WTC11 (cell line): ENCODE measurements around the gene C4orf50. TPM values are rescaled to one million over a fixed set of nuclear protein-coding genes. Genes with fewer than 3 reads are reported as not detected.
A peak's percentile ranks its signal among the peaks of the same experiment; 100 is the strongest.

Experiments used
- ATAC-seq: fragments of 200-7000 bp; cut with Tn5 transposase; 2 replicates; pipeline ENCODE4 v1.10.0; 2021; ENCODE audit warnings: mild to moderate bottlenecking, moderate library complexity
- CTCF ChIA-PET: fragments of 300-600 bp; sonication (Branson Sonifier 250); formaldehyde crosslinking; loops from one replicate; lab custom pipeline; 2021; ENCODE audit warnings: antibody characterized with exemption; lab: Charles Lee
- POLR2A ChIA-PET: fragments of 350-600 bp; sonication (Branson Sonifier 250); formaldehyde crosslinking; loops from one replicate; lab custom pipeline; 2021; ENCODE audit warnings: antibody characterized with exemption; lab: Charles Lee
- DNase-seq: peaks from one replicate; pipeline ENCODE4 v3.0.0; 2021; ENCODE audit warnings: low spot score
- H3K27ac Mint-ChIP-seq: 2 replicates; pipeline ENCODE4 v1.8.0; 2021; ENCODE audit warnings: mixed read lengths
- H3K27me3 Mint-ChIP-seq: 2 replicates; pipeline ENCODE4 v1.8.0; 2021; ENCODE audit warnings: low read depth, mild to moderate bottlenecking, moderate library complexity, mixed read lengths
- H3K36me3 Mint-ChIP-seq: 2 replicates; pipeline ENCODE4 v1.8.0; 2021; ENCODE audit warnings: mixed read lengths
- H3K4me1 Mint-ChIP-seq: 2 replicates; pipeline ENCODE4 v1.8.0; 2022; ENCODE audit warnings: mixed read lengths
- H3K4me3 Mint-ChIP-seq: 2 replicates; pipeline ENCODE4 v1.8.0; 2021; ENCODE audit warnings: mild to moderate bottlenecking, moderate library complexity, mixed read lengths
- H3K9me3 Mint-ChIP-seq: 2 replicates; pipeline ENCODE4 v1.8.0; 2021; ENCODE audit warnings: mixed read lengths
- CREM ChIP-seq: sonication (generic); formaldehyde crosslinking; IDR thresholded peaks from 2 replicates; pipeline ENCODE4 v1.8.1; 2022; ENCODE audit warnings: mild to moderate bottlenecking, missing genetic modification reagents, moderate library complexity
- FOXJ3 ChIP-seq: sonication (generic); formaldehyde crosslinking; IDR thresholded peaks from 2 replicates; pipeline ENCODE4 v1.9.0; 2021; ENCODE audit warnings: missing genetic modification reagents, mild to moderate bottlenecking, borderline replicate concordance
- FOXK1 ChIP-seq: sonication (generic); formaldehyde crosslinking; IDR thresholded peaks from 2 replicates; pipeline ENCODE4 v1.8.0; 2022; ENCODE audit warnings: mild to moderate bottlenecking, moderate library complexity, missing genetic modification reagents
- GRHL2 ChIP-seq: fragments of 250-450 bp; sonication (Bioruptor Pico); IDR thresholded peaks from 2 replicates; pipeline ENCODE4 v1.8.0; 2022; ENCODE audit warnings: mild to moderate bottlenecking, moderate library complexity; ENCODE audit not compliant: insufficient replicate concordance, severe bottlenecking
- NR3C1 ChIP-seq: sonication (generic); formaldehyde crosslinking; conservative IDR thresholded peaks from 2 replicates; pipeline ENCODE4 v1.8.1; 2023; ENCODE audit warnings: low read depth, mild to moderate bottlenecking, missing genetic modification reagents
- SMAD3 ChIP-seq: sonication (generic); formaldehyde crosslinking; IDR thresholded peaks from 2 replicates; pipeline ENCODE4 v1.8.0; 2022; ENCODE audit warnings: missing genetic modification reagents, mild to moderate bottlenecking, borderline replicate concordance
- SMAD4 ChIP-seq: sonication (generic); formaldehyde crosslinking; IDR thresholded peaks from 2 replicates; pipeline ENCODE4 v1.8.0; 2022; ENCODE audit warnings: mild to moderate bottlenecking, missing genetic modification reagents
- ZBTB21 ChIP-seq: sonication (generic); formaldehyde crosslinking; IDR thresholded peaks from 2 replicates; pipeline ENCODE4 v1.8.1; 2023; ENCODE audit warnings: mild to moderate bottlenecking, missing genetic modification reagents, borderline replicate concordance
- ZNF219 ChIP-seq: sonication (generic); formaldehyde crosslinking; IDR thresholded peaks from 2 replicates; pipeline ENCODE4 v1.8.0; 2023; ENCODE audit warnings: missing genetic modification reagents, mild to moderate bottlenecking, borderline replicate concordance
- ZNF423 ChIP-seq: fragments of 250-450 bp; sonication (Bioruptor Pico); IDR thresholded peaks from 2 replicates; pipeline ENCODE4 v2.1.2; 2022; ENCODE audit warnings: mild to moderate bottlenecking, moderate library complexity
- total RNA-seq: library from RNA; stranded (reverse); gene quantifications from 3 replicates; pipeline ENCODE4 v1.2.3, GENCODE V29; 2021
- TF ChIP-seq, protein P1 (sequence below): fragments of 250-450 bp; sonication (Bioruptor Pico); IDR thresholded peaks from 2 replicates; pipeline ENCODE4 v1.9.0; 2021; ENCODE audit warnings: mild to moderate bottlenecking
- TF ChIP-seq, protein P2 (sequence below): fragments of 250-450 bp; sonication (Bioruptor Pico); IDR thresholded peaks from 2 replicates; pipeline ENCODE4 v1.8.0; 2021; ENCODE audit warnings: mild to moderate bottlenecking
- TF ChIP-seq, protein P3 (sequence below): sonication (generic); formaldehyde crosslinking; IDR thresholded peaks from 2 replicates; pipeline ENCODE4 v1.8.1; 2023; ENCODE audit warnings: mild to moderate bottlenecking, missing genetic modification reagents, moderate library complexity
- TF ChIP-seq, protein P4 (sequence below): sonication (generic); formaldehyde crosslinking; IDR thresholded peaks from 2 replicates; pipeline ENCODE4 v1.8.1; 2023; ENCODE audit warnings: mild to moderate bottlenecking, missing genetic modification reagents, moderate library complexity
- TF ChIP-seq, protein P5 (sequence below): sonication (generic); formaldehyde crosslinking; IDR thresholded peaks from 2 replicates; pipeline ENCODE4 v1.8.1; 2022; ENCODE audit warnings: low read depth, missing genetic modification reagents, borderline replicate concordance
- TF ChIP-seq, protein P6 (sequence below): sonication (generic); formaldehyde crosslinking; conservative IDR thresholded peaks from 2 replicates; pipeline ENCODE4 v1.8.1; 2022; ENCODE audit warnings: mild to moderate bottlenecking, missing genetic modification reagents
- TF ChIP-seq, protein P7 (sequence below): fragments of 200-600 bp; IDR thresholded peaks from 2 replicates; pipeline ENCODE4 v1.8.0; 2022; ENCODE audit warnings: antibody characterized with exemption

The C4orf50 gene
- total RNA-seq, 1 experiment from 2014 or later: 0.17 TPM

DNA sequence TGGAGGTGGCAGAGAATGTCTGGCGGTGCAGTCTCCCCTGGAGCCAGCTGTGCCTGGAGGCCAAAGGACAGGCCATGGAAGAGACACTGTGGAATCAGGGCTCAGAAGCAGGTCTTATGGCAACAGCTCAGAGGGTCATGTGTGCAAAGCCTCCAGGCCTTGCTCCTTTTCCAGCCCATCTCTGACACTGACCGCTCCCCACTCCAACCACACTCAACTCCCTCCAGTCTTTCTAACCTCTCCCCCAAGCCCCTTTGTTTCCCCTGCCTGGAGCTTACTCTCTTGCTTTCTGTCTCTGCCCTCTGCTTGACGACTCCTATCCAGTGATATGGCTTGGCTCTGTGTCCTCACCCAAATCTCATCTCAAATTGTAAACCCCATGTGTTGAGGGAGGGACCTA lies 91.1 kb downstream of the C4orf50 start:
- H3K36me3 Mint-ChIP-seq: no peaks in the 10 kb centered on the region
- POLR2A ChIA-PET: no interaction called here
- H3K27ac Mint-ChIP-seq: no peak overlapping the region
- CTCF ChIA-PET: interaction anchor here (1.5 to 2.4 kb wide), 3 partner anchors 37 to 106 kb away, joined by 3 to 8 read pairs (median 3); no protein-coding TSS in a partner anchor
- no peak for DNase-seq
- ATAC-seq: no peak
- H3K4me3 Mint-ChIP-seq: no peak overlapping the region
- peaks cover 33% of the 10 kb centered on the region for H3K4me1 Mint-ChIP-seq
- H3K9me3 Mint-ChIP-seq: no peaks in the 10 kb centered on the region
- 0 out of 2 replicates have a peak, but pooled peaks cover 2% of the 10 kb centered on the region for H3K27me3 Mint-ChIP-seq
- TF ChIP-seq, protein P1, sequence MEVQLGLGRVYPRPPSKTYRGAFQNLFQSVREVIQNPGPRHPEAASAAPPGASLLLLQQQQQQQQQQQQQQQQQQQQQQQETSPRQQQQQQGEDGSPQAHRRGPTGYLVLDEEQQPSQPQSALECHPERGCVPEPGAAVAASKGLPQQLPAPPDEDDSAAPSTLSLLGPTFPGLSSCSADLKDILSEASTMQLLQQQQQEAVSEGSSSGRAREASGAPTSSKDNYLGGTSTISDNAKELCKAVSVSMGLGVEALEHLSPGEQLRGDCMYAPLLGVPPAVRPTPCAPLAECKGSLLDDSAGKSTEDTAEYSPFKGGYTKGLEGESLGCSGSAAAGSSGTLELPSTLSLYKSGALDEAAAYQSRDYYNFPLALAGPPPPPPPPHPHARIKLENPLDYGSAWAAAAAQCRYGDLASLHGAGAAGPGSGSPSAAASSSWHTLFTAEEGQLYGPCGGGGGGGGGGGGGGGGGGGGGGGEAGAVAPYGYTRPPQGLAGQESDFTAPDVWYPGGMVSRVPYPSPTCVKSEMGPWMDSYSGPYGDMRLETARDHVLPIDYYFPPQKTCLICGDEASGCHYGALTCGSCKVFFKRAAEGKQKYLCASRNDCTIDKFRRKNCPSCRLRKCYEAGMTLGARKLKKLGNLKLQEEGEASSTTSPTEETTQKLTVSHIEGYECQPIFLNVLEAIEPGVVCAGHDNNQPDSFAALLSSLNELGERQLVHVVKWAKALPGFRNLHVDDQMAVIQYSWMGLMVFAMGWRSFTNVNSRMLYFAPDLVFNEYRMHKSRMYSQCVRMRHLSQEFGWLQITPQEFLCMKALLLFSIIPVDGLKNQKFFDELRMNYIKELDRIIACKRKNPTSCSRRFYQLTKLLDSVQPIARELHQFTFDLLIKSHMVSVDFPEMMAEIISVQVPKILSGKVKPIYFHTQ (CRISPR knock-in tag): no peak
- TF ChIP-seq, protein P2, sequence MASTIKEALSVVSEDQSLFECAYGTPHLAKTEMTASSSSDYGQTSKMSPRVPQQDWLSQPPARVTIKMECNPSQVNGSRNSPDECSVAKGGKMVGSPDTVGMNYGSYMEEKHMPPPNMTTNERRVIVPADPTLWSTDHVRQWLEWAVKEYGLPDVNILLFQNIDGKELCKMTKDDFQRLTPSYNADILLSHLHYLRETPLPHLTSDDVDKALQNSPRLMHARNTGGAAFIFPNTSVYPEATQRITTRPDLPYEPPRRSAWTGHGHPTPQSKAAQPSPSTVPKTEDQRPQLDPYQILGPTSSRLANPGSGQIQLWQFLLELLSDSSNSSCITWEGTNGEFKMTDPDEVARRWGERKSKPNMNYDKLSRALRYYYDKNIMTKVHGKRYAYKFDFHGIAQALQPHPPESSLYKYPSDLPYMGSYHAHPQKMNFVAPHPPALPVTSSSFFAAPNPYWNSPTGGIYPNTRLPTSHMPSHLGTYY: no peak
- TF ChIP-seq, protein P3, sequence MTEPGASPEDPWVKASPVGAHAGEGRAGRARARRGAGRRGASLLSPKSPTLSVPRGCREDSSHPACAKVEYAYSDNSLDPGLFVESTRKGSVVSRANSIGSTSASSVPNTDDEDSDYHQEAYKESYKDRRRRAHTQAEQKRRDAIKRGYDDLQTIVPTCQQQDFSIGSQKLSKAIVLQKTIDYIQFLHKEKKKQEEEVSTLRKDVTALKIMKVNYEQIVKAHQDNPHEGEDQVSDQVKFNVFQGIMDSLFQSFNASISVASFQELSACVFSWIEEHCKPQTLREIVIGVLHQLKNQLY (CRISPR knock-in tag): no peak
- TF ChIP-seq, all 79 proteins: peak for 0

DNA sequence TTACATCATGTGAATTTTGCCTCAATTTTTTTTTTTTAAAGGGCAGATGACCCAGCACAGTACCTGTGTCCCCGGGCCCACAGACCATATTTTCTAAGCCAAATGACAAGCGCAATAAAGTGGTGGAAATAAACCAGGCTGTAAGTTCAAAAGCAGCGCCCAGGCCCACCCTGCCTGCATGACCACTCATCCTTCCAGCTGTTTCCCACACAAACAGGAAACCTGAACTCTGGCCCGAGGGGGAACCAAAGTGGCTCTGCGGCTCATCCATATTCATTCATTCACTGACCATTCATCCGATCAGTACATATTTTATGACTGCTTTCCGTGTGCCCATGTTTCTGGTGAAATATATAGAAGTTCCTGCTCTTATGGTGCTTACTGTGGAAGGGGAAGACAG lies 91.6 kb downstream of the C4orf50 start:
- 0 out of 2 replicates have a peak, but pooled peaks cover 2% of the 10 kb centered on the region for H3K27me3 Mint-ChIP-seq
- ChIA-PET CTCF (interaction anchor here (1.5 to 2.4 kb wide), 3 partner anchors 37 to 105 kb away, joined by 3 to 8 read pairs (median 3); no protein-coding TSS in a partner anchor), POLR2A (no interaction called here)
- H3K27ac Mint-ChIP-seq: no peak overlapping the region
- no peaks in the 10 kb centered on the region for H3K9me3 Mint-ChIP-seq
- TF ChIP-seq FOXJ3 (no peak), SMAD3 (CRISPR knock-in tag) (no peak)
- TF ChIP-seq, protein P1 (CRISPR knock-in tag): no peak
- DNase-seq (no peak), ATAC-seq (no peak)
- peaks cover 32% of the 10 kb centered on the region for H3K4me1 Mint-ChIP-seq
- no peak overlapping the region for H3K4me3 Mint-ChIP-seq
- no peaks in the 10 kb centered on the region for H3K36me3 Mint-ChIP-seq

DNA sequence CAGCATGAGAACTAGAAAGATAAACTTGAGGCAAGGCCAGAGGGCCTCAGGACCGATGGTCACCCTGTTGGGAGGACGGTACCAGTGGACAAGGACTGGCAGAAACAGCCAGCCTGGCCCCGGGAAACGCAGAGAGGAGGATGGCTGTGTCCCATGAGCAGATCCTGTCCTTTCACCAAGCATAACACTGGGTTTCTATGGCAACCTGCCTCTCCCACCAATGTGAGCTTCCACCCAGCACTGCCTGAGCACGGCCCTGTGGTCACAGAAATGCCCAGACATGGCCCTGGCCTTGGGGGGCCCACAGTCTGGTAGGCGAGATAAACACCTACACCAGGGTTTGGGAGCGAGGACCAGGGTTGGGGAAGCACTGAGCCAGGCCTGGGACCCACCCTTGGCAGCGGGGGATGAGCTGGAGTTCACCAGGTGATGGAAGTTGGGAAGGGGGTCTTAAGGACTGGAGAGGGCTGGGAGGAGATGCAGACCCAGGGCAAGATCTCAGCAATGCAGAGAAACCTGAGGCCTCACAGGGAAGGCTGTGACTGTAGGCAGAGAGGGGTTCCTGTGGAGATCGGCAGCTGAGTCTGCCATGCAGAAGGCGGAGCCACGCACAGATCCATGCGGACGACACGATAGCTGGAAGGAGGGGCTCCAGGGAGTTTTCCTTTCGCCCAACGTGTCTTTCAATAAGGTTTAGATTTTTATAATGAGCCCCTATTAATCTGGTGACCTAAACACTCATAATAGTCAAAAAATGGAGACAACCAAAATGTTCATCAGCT lies 92.6 kb downstream of the C4orf50 start:
- no peak overlapping the region for H3K27ac Mint-ChIP-seq
- H3K9me3 Mint-ChIP-seq: no peaks in the 10 kb centered on the region
- no peaks in the 10 kb centered on the region for H3K36me3 Mint-ChIP-seq
- ATAC-seq: peak; percentile 61
- H3K27me3 Mint-ChIP-seq: peaks cover 2% of the 10 kb centered on the region; the same call in 1 of the 2 replicates
- CTCF ChIA-PET: interaction anchor here (0.9 to 2.4 kb wide), 3 partner anchors 31 to 54 kb away, joined by 3 to 8 read pairs (median 3); no protein-coding TSS in a partner anchor
- POLR2A ChIA-PET: no interaction called here
- DNase-seq: no peak
- peaks cover 30% of the 10 kb centered on the region for H3K4me1 Mint-ChIP-seq
- no peak overlapping the region for H3K4me3 Mint-ChIP-seq
- TF ChIP-seq, protein P4, sequence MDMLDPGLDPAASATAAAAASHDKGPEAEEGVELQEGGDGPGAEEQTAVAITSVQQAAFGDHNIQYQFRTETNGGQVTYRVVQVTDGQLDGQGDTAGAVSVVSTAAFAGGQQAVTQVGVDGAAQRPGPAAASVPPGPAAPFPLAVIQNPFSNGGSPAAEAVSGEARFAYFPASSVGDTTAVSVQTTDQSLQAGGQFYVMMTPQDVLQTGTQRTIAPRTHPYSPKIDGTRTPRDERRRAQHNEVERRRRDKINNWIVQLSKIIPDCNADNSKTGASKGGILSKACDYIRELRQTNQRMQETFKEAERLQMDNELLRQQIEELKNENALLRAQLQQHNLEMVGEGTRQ (CRISPR knock-in tag): no peak
- no peak for TF ChIP-seq ZNF423
- no peak for TF ChIP-seq CREM (CRISPR knock-in tag)
- TF ChIP-seq GRHL2: no peak
- TF ChIP-seq ZBTB21 (CRISPR knock-in tag): no peak
- TF ChIP-seq ZNF219 (CRISPR knock-in tag): no peak
- TF ChIP-seq, protein P5, sequence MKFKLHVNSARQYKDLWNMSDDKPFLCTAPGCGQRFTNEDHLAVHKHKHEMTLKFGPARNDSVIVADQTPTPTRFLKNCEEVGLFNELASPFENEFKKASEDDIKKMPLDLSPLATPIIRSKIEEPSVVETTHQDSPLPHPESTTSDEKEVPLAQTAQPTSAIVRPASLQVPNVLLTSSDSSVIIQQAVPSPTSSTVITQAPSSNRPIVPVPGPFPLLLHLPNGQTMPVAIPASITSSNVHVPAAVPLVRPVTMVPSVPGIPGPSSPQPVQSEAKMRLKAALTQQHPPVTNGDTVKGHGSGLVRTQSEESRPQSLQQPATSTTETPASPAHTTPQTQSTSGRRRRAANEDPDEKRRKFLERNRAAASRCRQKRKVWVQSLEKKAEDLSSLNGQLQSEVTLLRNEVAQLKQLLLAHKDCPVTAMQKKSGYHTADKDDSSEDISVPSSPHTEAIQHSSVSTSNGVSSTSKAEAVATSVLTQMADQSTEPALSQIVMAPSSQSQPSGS (CRISPR knock-in tag): no peak
- TF ChIP-seq, protein P6, sequence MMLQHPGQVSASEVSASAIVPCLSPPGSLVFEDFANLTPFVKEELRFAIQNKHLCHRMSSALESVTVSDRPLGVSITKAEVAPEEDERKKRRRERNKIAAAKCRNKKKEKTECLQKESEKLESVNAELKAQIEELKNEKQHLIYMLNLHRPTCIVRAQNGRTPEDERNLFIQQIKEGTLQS (CRISPR knock-in tag): no peak
- TF ChIP-seq, protein P7, sequence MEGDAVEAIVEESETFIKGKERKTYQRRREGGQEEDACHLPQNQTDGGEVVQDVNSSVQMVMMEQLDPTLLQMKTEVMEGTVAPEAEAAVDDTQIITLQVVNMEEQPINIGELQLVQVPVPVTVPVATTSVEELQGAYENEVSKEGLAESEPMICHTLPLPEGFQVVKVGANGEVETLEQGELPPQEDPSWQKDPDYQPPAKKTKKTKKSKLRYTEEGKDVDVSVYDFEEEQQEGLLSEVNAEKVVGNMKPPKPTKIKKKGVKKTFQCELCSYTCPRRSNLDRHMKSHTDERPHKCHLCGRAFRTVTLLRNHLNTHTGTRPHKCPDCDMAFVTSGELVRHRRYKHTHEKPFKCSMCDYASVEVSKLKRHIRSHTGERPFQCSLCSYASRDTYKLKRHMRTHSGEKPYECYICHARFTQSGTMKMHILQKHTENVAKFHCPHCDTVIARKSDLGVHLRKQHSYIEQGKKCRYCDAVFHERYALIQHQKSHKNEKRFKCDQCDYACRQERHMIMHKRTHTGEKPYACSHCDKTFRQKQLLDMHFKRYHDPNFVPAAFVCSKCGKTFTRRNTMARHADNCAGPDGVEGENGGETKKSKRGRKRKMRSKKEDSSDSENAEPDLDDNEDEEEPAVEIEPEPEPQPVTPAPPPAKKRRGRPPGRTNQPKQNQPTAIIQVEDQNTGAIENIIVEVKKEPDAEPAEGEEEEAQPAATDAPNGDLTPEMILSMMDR: no peak
- TF ChIP-seq SMAD4: no peak
- TF ChIP-seq FOXK1 (CRISPR knock-in tag): no peak
- TF ChIP-seq NR3C1: no peak
